ENCODE measurements around the gene EHD1. TPM values are rescaled to one million over a fixed set of nuclear protein-coding genes. Genes with fewer than 3 reads are reported as not detected.

EHD1 gene
- total and polyA plus RNA-seq, 9 of the 15 experiments (the other 6 are each of a cell fraction or from before 2014, with no cell fraction given) = 0.46 to 65.0 (median 16.4) TPM

DNA sequence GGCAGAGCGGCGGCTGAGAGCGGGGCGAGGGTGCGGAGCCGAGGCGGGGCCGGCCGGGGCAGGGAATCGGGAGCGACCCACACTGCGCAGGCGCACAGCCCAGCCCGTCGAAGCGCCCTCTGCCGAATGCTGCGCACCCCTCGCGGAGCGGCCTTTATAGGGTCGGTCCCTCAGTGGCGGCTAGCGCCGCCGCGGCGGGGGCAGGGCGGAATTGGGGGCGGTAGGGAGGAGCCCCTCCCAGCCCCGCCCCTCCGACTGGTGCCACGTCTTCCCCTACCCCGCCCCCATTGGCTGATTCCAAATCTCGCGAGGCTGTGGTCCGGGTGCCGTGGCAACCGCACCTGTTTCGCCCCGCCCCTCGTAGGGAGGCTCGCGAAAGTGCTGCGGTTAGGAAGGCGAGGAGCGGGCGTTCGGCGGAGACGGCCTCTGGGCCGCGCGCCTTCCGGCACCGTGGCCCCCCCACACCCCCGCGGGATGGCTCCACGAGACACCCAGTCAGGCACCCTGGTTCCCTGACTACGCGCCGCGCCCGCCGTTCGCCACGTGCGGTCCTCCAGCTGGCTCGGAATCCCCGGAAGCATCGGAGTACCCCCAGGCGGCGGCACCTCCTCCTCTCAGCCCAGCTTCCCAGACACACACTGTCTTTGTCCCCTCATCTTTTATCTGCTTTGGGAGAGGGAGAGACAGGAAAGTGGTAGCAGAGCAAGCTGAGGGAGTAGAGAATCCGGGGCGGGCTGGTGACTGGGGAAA lies at the start of gene EHD1 (continued):
- TF ChIP-seq SMAD1 (IDR thresholded peaks at IDR 0.05; ENCODE audit: low read depth, low read length, partially characterized antibody) (peak; percentile 44), TAF7 (tag; IDR thresholded peaks at IDR 0.05) (0 out of 2 replicates have a peak, but pooled peaks have one; percentile 54), ZNF609 (CRISPR knock-in tag; IDR thresholded peaks at IDR 0.05; ENCODE audit: borderline replicate concordance) (peak; percentile 73; the same call in 1 of the 2 replicates), TFAM (CRISPR knock-in tag; conservative IDR thresholded peaks at IDR 0.05) (no peak), HLTF (IDR thresholded peaks at IDR 0.05) (peak; percentile 57; the same call in 1 of the 2 replicates), E2F6 (IDR thresholded peaks at IDR 0.05; ENCODE audit: borderline replicate concordance in 1 of 2, extremely low read depth in 1 of 2, insufficient read depth in 1 of 2, insufficient read length in 1 of 2, low read depth in 1 of 2, low read length in 1 of 2, poor library complexity in 1 of 2, severe bottlenecking in 1 of 2) (peak; percentile 21 to 53), USF1 (CRISPR knock-in tag; IDR thresholded peaks at IDR 0.05) (0 out of 2 replicates have a peak, but pooled peaks have one; percentile 36), RBM14 (IDR thresholded peaks at IDR 0.05; ENCODE audit: borderline replicate concordance, insufficient read depth, low read depth, low read length) (no peak), HEY1 (CRISPR knock-in tag; IDR thresholded peaks at IDR 0.05; ENCODE audit: borderline replicate concordance) (no peak), ZNF655 (CRISPR knock-in tag; IDR thresholded peaks at IDR 0.05) (no peak), CCNT2 (IDR thresholded peaks at IDR 0.05; ENCODE audit: borderline replicate concordance, extremely low read depth, insufficient read length, low read depth, low read length) (peak; percentile 85), TARDBP (IDR thresholded peaks at IDR 0.05) (peak; percentile 75), E2F8 (IDR thresholded peaks at IDR 0.05; ENCODE audit: low read depth, partially characterized antibody) (peak; percentile 31)

Measured in K562 (cell line).